SHP77 (cell line): Measurements from ENCODE around the gene VSX1.

Experiments
- DNase-seq, 2 experiments: peaks; one replicate each; lab custom pipeline; 2025; lab: John Stamatoyannopoulos, UW

VSX1 gene

GRCh38 chr20:25065625-25066338, 16.2 kb downstream of the VSX1 start:
- peak; percentile 25 to 48 for DNase-seq

- no peak for DNase-seq
Observed at GRCh38 chr20:25065072-25065624, 16.8 kb downstream of the VSX1 start.

- DNase-seq: no peak
Observed at GRCh38 chr20:25064561-25065071, 17.3 kb downstream of the VSX1 start.

GRCh38 chr20:25063981-25064380, 18.0 kb downstream of the VSX1 start:
- no peak for DNase-seq

- DNase-seq: no peak
Observed at GRCh38 chr20:25063546-25063945, 18.4 kb downstream of the VSX1 start.

GRCh38 chr20:25062841-25063240, 19.1 kb downstream of the VSX1 start:
- DNase-seq: no peak

GRCh38 chr20:25061821-25062530, 20.0 kb downstream of the VSX1 start:
- DNase-seq: no peak

GRCh38 chr20:25061103-25061799, 20.7 kb downstream of the VSX1 start:
- DNase-seq: no peak

GRCh38 chr20:25059866-25060465, 22.0 kb downstream of the VSX1 start:
- DNase-seq: no peak

GRCh38 chr20:25058847-25059810, 22.8 kb downstream of the VSX1 start:
- DNase-seq: peak; percentile 7 to 41

- peak in 1 of 2 experiments; percentile 51 for DNase-seq
Observed at GRCh38 chr20:25058051-25058846, 23.7 kb downstream of the VSX1 start, which contains the start of gene ACSS1. Gene ACSS1 (minus strand): TSS chr20:25058139. CDS start chr20:25058102, 37 bp downstream.

GRCh38 chr20:25057234-25058050, 24.5 kb downstream of the VSX1 start:
- peak; percentile 53 to 67 for DNase-seq

GRCh38 chr20:25056690-25057233, 25.2 kb downstream of the VSX1 start:
- DNase-seq: no peak

GRCh38 chr20:25055711-25056495, 26.0 kb downstream of the VSX1 start:
- DNase-seq: no peak

- no peak for DNase-seq
Observed at GRCh38 chr20:25054995-25055629, 26.8 kb downstream of the VSX1 start.

GRCh38 chr20:25054096-25054820, 27.7 kb downstream of the VSX1 start:
- DNase-seq: no peak
